Measurements from ENCODE around the gene CHRNA4. TPM values are rescaled to one million over a fixed set of nuclear protein-coding genes. Genes with fewer than 3 reads are reported as not detected.

CHRNA4 gene
- total and polyA plus RNA-seq, 2 of the 13 experiments (the other 11 are each of a cell fraction or from before 2014, with no cell fraction given): not detected

GRCh38 chr20:63351326-63351700, 9.8 kb downstream of the CHRNA4 start:
- ATAC-seq (no peak), DNase-seq (ENCODE audit: low spot score) (no peak), FAIRE-seq (no peak)
- POLR2A ChIA-PET: no interaction called here
- WGBS (ENCODE audit: low lambda C conversion rate): 85% methylated on average over 12 of the region's 12 CpGs
- no peak overlapping the region for H3K4me2 ChIP-seq (ENCODE audit: low read depth, low read length)
- H3K4me1 ChIP-seq (ENCODE audit: insufficient read depth, low read length): no peaks in the 10 kb centered on the region
- intact Hi-C loops (cut with micrococcal nuclease; ENCODE audit: unreplicated experiment): no loop called here
- no peaks in the 10 kb centered on the region for H3K9me3 ChIP-seq (ENCODE audit: low read length)
- H3K27me3 ChIP-seq (ENCODE audit: control insufficient read depth in 1 of 2, insufficient read depth in 2 of 2, low read length in 2 of 2): peaks cover 11 to 21% of the 10 kb centered on the region in 2 experiments; a peak in 4 of 5 replicates
- H3K27ac ChIP-seq (ENCODE audit: extremely low read length, insufficient read depth, low read length): no peak overlapping the region
- no peaks in the 10 kb centered on the region for H3K79me2 ChIP-seq (ENCODE audit: insufficient read depth, low read length)
- no peak for TF ChIP-seq ZSCAN29 (CRISPR knock-in tag; conservative IDR thresholded peaks at IDR 0.05)
- no peak for TF ChIP-seq FOXJ3 (CRISPR knock-in tag; IDR thresholded peaks at IDR 0.05; ENCODE audit: borderline replicate concordance)
- TF ChIP-seq MYNN (CRISPR knock-in tag; IDR thresholded peaks at IDR 0.05; ENCODE audit: low read depth): no peak
- TF ChIP-seq PHB2 (IDR thresholded peaks at IDR 0.05; ENCODE audit: partially characterized antibody): no peak
- TF ChIP-seq ZNF782 (CRISPR knock-in tag; IDR thresholded peaks at IDR 0.05; ENCODE audit: borderline replicate concordance): no peak
- no peak for TF ChIP-seq ZNF879 (CRISPR knock-in tag; IDR thresholded peaks at IDR 0.05)
- no peak for TF ChIP-seq REST (IDR thresholded peaks at IDR 0.05; ENCODE audit: borderline replicate concordance in 1 of 2, low read depth in 1 of 2, low read length in 2 of 2)
- TF ChIP-seq ZNF549 (CRISPR knock-in tag; IDR thresholded peaks at IDR 0.05): no peak
- TF ChIP-seq PTBP1 (IDR thresholded peaks at IDR 0.05; ENCODE audit: low read depth, low read length, poor library complexity, severe bottlenecking): no peak
- TF ChIP-seq HDAC1 (CRISPR knock-in tag; IDR thresholded peaks at IDR 0.05): no peak
- TF ChIP-seq HIVEP1 (CRISPR knock-in tag; IDR thresholded peaks at IDR 0.05): no peak
- TF ChIP-seq HNRNPL (IDR thresholded peaks at IDR 0.05; ENCODE audit: low read depth, low read length): no peak
- no peak for TF ChIP-seq ZNF326 (CRISPR knock-in tag; IDR thresholded peaks at IDR 0.05; ENCODE audit: borderline replicate concordance)
- TF ChIP-seq TBX2 (CRISPR knock-in tag; IDR thresholded peaks at IDR 0.05; ENCODE audit: borderline replicate concordance): no peak
- H4K20me1 ChIP-seq (ENCODE audit: insufficient read depth, low read length): no peaks in the 10 kb centered on the region; the same call in 1 of the 2 replicates
- CTCF ChIA-PET (ENCODE audit: low intra/inter-chr PET ratio, low total read pairs): no interaction called here
- no TSS peak for BruUV-seq (replicated peaks)
- in situ Hi-C loops (cut with HindIII; ENCODE audit: extremely low pct_ligation_motif_present, low pct_unique_long_range_greater_than_20kb): no loop called here
- H3K4me3 ChIP-seq (replicated peaks in 1 of 3; ENCODE audit: insufficient read depth in 1 of 3, low read depth in 2 of 3, low read length in 3 of 3): no peak overlapping the region
- no peak overlapping the region for H2AFZ ChIP-seq (ENCODE audit: low read length)
- H3K9ac ChIP-seq (ENCODE audit: insufficient read depth, low read depth, low read length): no peak overlapping the region
- H3K36me3 ChIP-seq (replicated peaks in 1 of 2; ENCODE audit: control insufficient read depth in 1 of 2, insufficient read depth in 2 of 2, low read length in 2 of 2): no peaks in the 10 kb centered on the region
